B cell (primary cell): ENCODE results near the gene CSRP3. TPM values are rescaled to one million over a fixed set of nuclear protein-coding genes. Genes with fewer than 3 reads are reported as not detected.

ENCODE experiments used
- ATAC-seq: fragments of 200-7000 bp; cut with Tn5 transposase; one replicate; pipeline ENCODE4 v1.10.0; 2021; ENCODE audit warnings: low read depth, mild to moderate bottlenecking, moderate number of reproducible peaks, moderate library complexity
- CTCF ChIA-PET: fragments of 350-600 bp; sonication (Branson Sonifier 250); formaldehyde crosslinking; loops from one replicate; lab custom pipeline; 2021; ENCODE audit warnings: antibody characterized with exemption, inconsistent platforms; lab: Charles Lee
- POLR2A ChIA-PET: fragments of 350-600 bp; sonication (Branson Sonifier 250); formaldehyde crosslinking; loops from one replicate; lab custom pipeline; 2021; ENCODE audit warnings: antibody characterized with exemption; lab: Charles Lee
- DNase-seq: peaks from one replicate; pipeline ENCODE4 v3.0.0; 2013
- H2AFZ ChIP-seq: 2 replicates; pipeline ENCODE4 v1.6.1; 2012; ENCODE audit warnings: mild to moderate bottlenecking, low read depth, low read length; ENCODE audit not compliant: insufficient read depth, poor library complexity, severe bottlenecking
- H3K27ac ChIP-seq, 2 donors: 1 replicate in 1 of 2; 2 replicates in 1 of 2; pipeline ENCODE4 v1.5.1; 2012 to 2013; ENCODE audit warnings: low read length in 2 of 2, mild to moderate bottlenecking in 2 of 2, moderate library complexity in 1 of 2
- H3K27me3 ChIP-seq, 4 experiments: fragments of 200-600 bp in 1 of 4; sonication (generic) in 1 of 4; replicated peaks in 1 of 4; 1 replicate in 2 of 4; 2 replicates in 2 of 4; pipeline versions ENCODE4 v1.6.1 to v1.7.0; 2013 to 2016; ENCODE audit warnings: low read length in 3 of 4, mild to moderate bottlenecking in 2 of 4, mixed read lengths in 1 of 4, moderate library complexity in 1 of 4; ENCODE audit not compliant: insufficient read depth in 4 of 4, control insufficient read depth in 3 of 4; ENCODE audit errors: control extremely low read depth in 1 of 4
- H3K36me3 ChIP-seq, 2 experiments: replicated peaks in 1 of 2; 1 replicate in 1 of 2; 2 replicates in 1 of 2; pipeline versions ENCODE4 v1.6.1 to v1.7.1; 2013; ENCODE audit warnings: low read length in 1 of 2; ENCODE audit not compliant: insufficient read depth in 2 of 2, control insufficient read depth in 1 of 2; ENCODE audit errors: control extremely low read depth in 1 of 2, extremely low read depth in 1 of 2
- H3K4me1 ChIP-seq, 2 donors: fragments of 200-600 bp in 1 of 2; sonication (generic) in 1 of 2; 1 replicate in 1 of 2; 2 replicates in 1 of 2; pipeline versions ENCODE4 v1.5.1 to v1.6.1; 2013 to 2017; ENCODE audit warnings: low read length in 2 of 2; ENCODE audit not compliant: control insufficient read depth in 2 of 2, insufficient read depth in 2 of 2
- H3K4me2 ChIP-seq: replicated peaks from 2 replicates; pipeline ENCODE3; 2012; ENCODE audit warnings: mild to moderate bottlenecking, low read depth, low read length; ENCODE audit not compliant: poor library complexity, severe bottlenecking
- H3K4me3 ChIP-seq, 5 experiments: fragments of 200-600 bp in 1 of 5; sonication (generic) in 1 of 5; 1 replicate in 3 of 5; 2 replicates in 2 of 5; pipeline versions ENCODE4 v1.5.1 to v1.7.0; 2011 to 2016; ENCODE audit warnings: low read length in 4 of 5, mild to moderate bottlenecking in 4 of 5, low read depth in 2 of 5, control low read depth in 1 of 5, moderate library complexity in 1 of 5; ENCODE audit not compliant: insufficient read depth in 1 of 5; ENCODE audit errors: control extremely low read depth in 1 of 5, extremely low read depth in 1 of 5
- H3K79me2 ChIP-seq: fragments of 200-600 bp; sonication (generic); one replicate; pipeline ENCODE4 v1.6.0; 2016; ENCODE audit warnings: low read length; ENCODE audit not compliant: control insufficient read depth, insufficient read depth
- H3K9ac ChIP-seq: fragments of 200-600 bp; sonication (generic); 2 replicates; pipeline ENCODE4 v1.6.1; 2017; ENCODE audit warnings: mild to moderate bottlenecking, low read length, moderate library complexity
- H3K9me3 ChIP-seq, 3 donors: one replicate each; pipeline versions ENCODE4 v1.6.1 to v1.7.1; 2013; ENCODE audit warnings: low read length in 2 of 3; ENCODE audit not compliant: control insufficient read depth in 2 of 3, insufficient read depth in 1 of 3; ENCODE audit errors: control extremely low read depth in 1 of 3
- H4K20me1 ChIP-seq: 2 replicates; pipeline ENCODE4 v1.6.0; 2012; ENCODE audit warnings: mild to moderate bottlenecking, low read length; ENCODE audit not compliant: insufficient read depth, control insufficient read depth, poor library complexity, severe bottlenecking
- H3K27ac Mint-ChIP-seq: one replicate; pipeline ENCODE4 v1.8.0; 2021; ENCODE audit warnings: mixed read lengths
- H3K27me3 Mint-ChIP-seq: one replicate; pipeline ENCODE4 v1.8.0; 2021; ENCODE audit warnings: mixed read lengths
- H3K4me1 Mint-ChIP-seq: one replicate; pipeline ENCODE4 v1.8.0; 2021; ENCODE audit warnings: mixed read lengths
- H3K4me3 Mint-ChIP-seq: one replicate; pipeline ENCODE4 v1.8.0; 2021; ENCODE audit warnings: mixed read lengths
- H3K9me3 Mint-ChIP-seq: one replicate; pipeline ENCODE4 v1.8.0; 2022; ENCODE audit warnings: mixed read lengths; ENCODE audit not compliant: insufficient read depth
- EZH2 ChIP-seq: IDR thresholded peaks from 2 replicates; pipeline ENCODE4 v1.6.1; 2012; ENCODE audit warnings: borderline replicate concordance, low read depth, mild to moderate bottlenecking, moderate library complexity, low read length; ENCODE audit not compliant: insufficient read depth, poor library complexity, severe bottlenecking
- WGBS: methylation state at CpG from one replicate; pipeline ENCODE4 v1.1.5; 2013; ENCODE audit warnings: missing lambda C conversion rate; ENCODE audit not compliant: insufficient coverage; 5-methylcytosine and 5-hydroxymethylcytosine counted together
- intact Hi-C: fragments of 100-400 bp; cut with micrococcal nuclease; formaldehyde crosslinking; loops from one replicate; pipeline ENCODE4 v1.10.0; 2022
- polyA minus RNA-seq: library from RNA; depleted of rRNA, polyadenylated mRNA; stranded (reverse); fragments of >200 nt; gene quantifications from 2 replicates; pipeline ENCODE4 v1.2.3, GENCODE V29; 2012
- polyA plus RNA-seq: library from polyadenylated mRNA; depleted of rRNA; stranded (reverse); fragments of >200 nt; gene quantifications from 2 replicates; pipeline ENCODE4 v1.2.3, GENCODE V29; 2012
- total RNA-seq, 2 donors: library from RNA; stranded (reverse); fragments of 120-200 nt in 1 of 2; gene quantifications; 1 replicate in 1 of 2; 2 replicates in 1 of 2; pipeline versions ENCODE4 v1.2.3 to v1.2.4, GENCODE V29; 2013 to 2022
- TF ChIP-seq, protein P1 (sequence below): fragments of 200-600 bp; IDR thresholded peaks from one replicate; pipeline ENCODE4 v1.8.0; 2022; ENCODE audit warnings: antibody characterized with exemption, mild to moderate bottlenecking

Gene CSRP3
- not detected in 2 replicates for total RNA-seq
- total RNA-seq (2013): 15.5 TPM
- not detected in 2 replicates for polyA plus RNA-seq
- not detected in 2 replicates for polyA minus RNA-seq

DNA sequence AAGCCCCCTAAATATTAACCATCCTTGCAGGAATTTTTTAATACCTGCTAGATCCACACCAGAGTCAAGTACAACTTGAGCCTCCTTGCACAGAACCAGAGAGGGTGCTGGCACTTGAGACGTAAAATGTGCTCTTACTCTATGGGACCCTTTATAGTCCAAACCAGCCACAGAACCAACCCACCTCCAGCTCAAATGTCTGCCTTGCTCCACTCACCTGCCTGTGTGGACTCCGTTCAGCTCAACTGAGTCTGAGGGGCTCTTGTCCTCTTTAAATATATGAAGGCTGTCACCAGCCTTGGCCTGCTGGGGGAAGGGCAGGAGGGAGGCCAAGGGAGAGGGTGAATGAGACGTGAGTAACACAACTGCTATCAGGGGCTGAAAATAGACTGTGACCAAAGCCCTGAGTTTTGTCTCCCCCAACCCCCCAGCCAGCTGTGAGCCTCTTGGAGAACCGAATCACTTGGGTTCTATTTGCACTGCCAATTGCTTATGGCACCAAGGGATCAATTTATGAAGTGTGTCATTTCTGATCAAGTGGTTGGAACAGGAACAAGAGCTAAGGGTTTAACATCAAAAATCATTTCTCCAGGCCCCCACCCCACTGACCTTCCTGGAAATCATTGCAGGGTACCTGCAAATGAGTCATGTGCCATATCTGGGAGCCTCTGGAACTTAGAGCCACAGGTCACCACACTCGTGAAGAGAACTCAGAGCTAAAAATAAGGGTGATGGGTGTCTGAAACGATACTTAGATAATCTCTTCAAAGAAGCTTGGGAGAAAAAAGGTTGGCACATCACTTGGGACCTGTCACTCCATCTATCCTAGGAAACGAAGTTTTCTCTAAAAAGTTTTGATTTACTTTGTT is at the start of gene CSRP3:
Gene CSRP3 (minus strand): TSS at position 247 of the 869 bp plus-strand sequence. CDS start 9,535 bp downstream, outside the sequence.
- 100% methylated on average over 2 of the region's 7 CpGs for WGBS
- Histone ChIP-seq H3K27me3 (peaks cover 0 to 3% (median 0%) of the 10 kb centered on the region in 4 experiments), H2AFZ (no peak within 1 kb of the TSS), H3K9me3 (no peaks in the 10 kb centered on the region), H3K9ac (no peak within 1 kb of the TSS), H3K4me2 (no peak within 1 kb of the TSS), H4K20me1 (no peaks in the 10 kb centered on the region), H3K27ac (no peak within 1 kb of the TSS), H3K4me3 (no peak within 1 kb of the TSS), H3K36me3 (no peaks in the 10 kb centered on the region), H3K4me1 (no peaks in the 10 kb centered on the region), H3K79me2 (no peaks in the 10 kb centered on the region)
- ATAC-seq (no peak), DNase-seq (no peak)
- TF ChIP-seq EZH2: no peak
- TF ChIP-seq, protein P1, sequence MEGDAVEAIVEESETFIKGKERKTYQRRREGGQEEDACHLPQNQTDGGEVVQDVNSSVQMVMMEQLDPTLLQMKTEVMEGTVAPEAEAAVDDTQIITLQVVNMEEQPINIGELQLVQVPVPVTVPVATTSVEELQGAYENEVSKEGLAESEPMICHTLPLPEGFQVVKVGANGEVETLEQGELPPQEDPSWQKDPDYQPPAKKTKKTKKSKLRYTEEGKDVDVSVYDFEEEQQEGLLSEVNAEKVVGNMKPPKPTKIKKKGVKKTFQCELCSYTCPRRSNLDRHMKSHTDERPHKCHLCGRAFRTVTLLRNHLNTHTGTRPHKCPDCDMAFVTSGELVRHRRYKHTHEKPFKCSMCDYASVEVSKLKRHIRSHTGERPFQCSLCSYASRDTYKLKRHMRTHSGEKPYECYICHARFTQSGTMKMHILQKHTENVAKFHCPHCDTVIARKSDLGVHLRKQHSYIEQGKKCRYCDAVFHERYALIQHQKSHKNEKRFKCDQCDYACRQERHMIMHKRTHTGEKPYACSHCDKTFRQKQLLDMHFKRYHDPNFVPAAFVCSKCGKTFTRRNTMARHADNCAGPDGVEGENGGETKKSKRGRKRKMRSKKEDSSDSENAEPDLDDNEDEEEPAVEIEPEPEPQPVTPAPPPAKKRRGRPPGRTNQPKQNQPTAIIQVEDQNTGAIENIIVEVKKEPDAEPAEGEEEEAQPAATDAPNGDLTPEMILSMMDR: no peak
- H3K27ac Mint-ChIP-seq: no peak within 1 kb of the TSS
- H3K9me3 Mint-ChIP-seq: no peaks in the 10 kb centered on the region
- intact Hi-C loops: no loop called here
- H3K27me3 Mint-ChIP-seq: peaks cover 13% of the 10 kb centered on the region
- ChIA-PET CTCF (no interaction called here), POLR2A (no interaction called here)
- no peak within 1 kb of the TSS for H3K4me3 Mint-ChIP-seq
- H3K4me1 Mint-ChIP-seq: no peaks in the 10 kb centered on the region

GRCh38 chr11:19251577-19251976 is 49.8 kb upstream of the CSRP3 start:
- H3K27ac Mint-ChIP-seq: no peak overlapping the region
- H3K79me2 ChIP-seq: no peaks in the 10 kb centered on the region
- TF ChIP-seq EZH2: no peak
- TF ChIP-seq, protein P1: no peak
- no peaks in the 10 kb centered on the region for H3K36me3 ChIP-seq
- no peak overlapping the region for H3K4me2 ChIP-seq
- ChIA-PET CTCF (no interaction called here), POLR2A (no interaction called here)
- no peak overlapping the region for H3K27ac ChIP-seq
- no peak overlapping the region for H3K4me3 Mint-ChIP-seq
- peaks cover 0 to 5% (median 2%) of the 10 kb centered on the region in 4 experiments for H3K27me3 ChIP-seq
- H4K20me1 ChIP-seq: no peaks in the 10 kb centered on the region
- H3K27me3 Mint-ChIP-seq: peaks cover 12% of the 10 kb centered on the region
- ATAC-seq (no peak), DNase-seq (no peak)
- intact Hi-C loops: no loop called here
- H3K9ac ChIP-seq: no peak overlapping the region
- peaks cover 4% of the 10 kb centered on the region for H3K9me3 Mint-ChIP-seq
- H3K4me3 ChIP-seq: no peak overlapping the region
- H3K4me1 Mint-ChIP-seq: no peaks in the 10 kb centered on the region
- H2AFZ ChIP-seq: no peak overlapping the region
- no peaks in the 10 kb centered on the region for H3K4me1 ChIP-seq
- H3K9me3 ChIP-seq: peaks cover 0 to 2% (median 0%) of the 10 kb centered on the region in 3 donors
